Omental fat pad (tissue), 4 donors: ENCODE data around the gene NEB. TPM values are rescaled to one million over a fixed set of nuclear protein-coding genes. Genes with fewer than 3 reads are reported as not detected.

Source experiments
- ATAC-seq: fragments of 150-250 bp; one replicate; pipeline ENCODE4 v1.9.1; 2016; ENCODE audit warnings: mild to moderate bottlenecking, moderate library complexity; ENCODE audit not compliant: low FRiP score
- DNase-seq: peaks from one replicate; pipeline ENCODE4 v3.0.0-alpha.2; 2019; ENCODE audit warnings: low spot score
- total RNA-seq, 4 donors: library from RNA; depleted of rRNA; stranded (reverse); fragments of >200 nt; gene quantifications; one replicate each; pipeline ENCODE4 v1.1.0, GENCODE V29; 2016
- TF ChIP-seq, protein P1 (sequence below), 3 donors: fragments of 450-650 bp; IDR thresholded peaks; one replicate each; pipeline ENCODE4 v1.5.1; 2016 to 2017; ENCODE audit warnings: antibody characterized with exemption in 3 of 3, mild to moderate bottlenecking in 3 of 3, moderate library complexity in 2 of 3

Gene NEB
- total RNA-seq, 4 donors from 2014 or later, result 1.2 to 3.6 (median 2.3) TPM

DNA sequence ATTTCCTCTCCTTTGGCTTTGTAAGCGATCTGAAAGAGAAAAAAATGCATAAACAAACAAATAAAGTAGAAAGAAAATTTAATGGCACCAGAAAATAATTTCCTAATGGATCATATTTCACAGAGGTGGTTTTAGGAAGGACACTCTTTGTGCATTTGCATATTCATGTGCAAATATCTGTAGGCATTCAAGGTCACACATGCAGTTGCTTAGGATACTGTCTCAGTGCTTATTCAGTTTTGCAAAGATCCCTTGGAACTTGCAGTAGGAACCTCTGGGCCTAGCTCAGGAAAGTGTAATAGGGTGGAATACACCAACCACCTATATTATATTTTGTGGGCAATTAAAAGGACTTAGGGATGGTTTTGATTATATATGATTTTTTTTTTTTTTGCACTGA lies 54.3 kb downstream of the NEB start:
- DNase-seq (no peak), ATAC-seq (no peak)
- TF ChIP-seq, protein P1, sequence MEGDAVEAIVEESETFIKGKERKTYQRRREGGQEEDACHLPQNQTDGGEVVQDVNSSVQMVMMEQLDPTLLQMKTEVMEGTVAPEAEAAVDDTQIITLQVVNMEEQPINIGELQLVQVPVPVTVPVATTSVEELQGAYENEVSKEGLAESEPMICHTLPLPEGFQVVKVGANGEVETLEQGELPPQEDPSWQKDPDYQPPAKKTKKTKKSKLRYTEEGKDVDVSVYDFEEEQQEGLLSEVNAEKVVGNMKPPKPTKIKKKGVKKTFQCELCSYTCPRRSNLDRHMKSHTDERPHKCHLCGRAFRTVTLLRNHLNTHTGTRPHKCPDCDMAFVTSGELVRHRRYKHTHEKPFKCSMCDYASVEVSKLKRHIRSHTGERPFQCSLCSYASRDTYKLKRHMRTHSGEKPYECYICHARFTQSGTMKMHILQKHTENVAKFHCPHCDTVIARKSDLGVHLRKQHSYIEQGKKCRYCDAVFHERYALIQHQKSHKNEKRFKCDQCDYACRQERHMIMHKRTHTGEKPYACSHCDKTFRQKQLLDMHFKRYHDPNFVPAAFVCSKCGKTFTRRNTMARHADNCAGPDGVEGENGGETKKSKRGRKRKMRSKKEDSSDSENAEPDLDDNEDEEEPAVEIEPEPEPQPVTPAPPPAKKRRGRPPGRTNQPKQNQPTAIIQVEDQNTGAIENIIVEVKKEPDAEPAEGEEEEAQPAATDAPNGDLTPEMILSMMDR (IDR thresholded peaks at IDR 0.05), result no peak

GRCh38 chr2:151678849-151679248 lies 55.4 kb downstream of the NEB start:
- ATAC-seq, result no peak
- TF ChIP-seq, protein P1 (IDR thresholded peaks at IDR 0.05), result no peak

DNA sequence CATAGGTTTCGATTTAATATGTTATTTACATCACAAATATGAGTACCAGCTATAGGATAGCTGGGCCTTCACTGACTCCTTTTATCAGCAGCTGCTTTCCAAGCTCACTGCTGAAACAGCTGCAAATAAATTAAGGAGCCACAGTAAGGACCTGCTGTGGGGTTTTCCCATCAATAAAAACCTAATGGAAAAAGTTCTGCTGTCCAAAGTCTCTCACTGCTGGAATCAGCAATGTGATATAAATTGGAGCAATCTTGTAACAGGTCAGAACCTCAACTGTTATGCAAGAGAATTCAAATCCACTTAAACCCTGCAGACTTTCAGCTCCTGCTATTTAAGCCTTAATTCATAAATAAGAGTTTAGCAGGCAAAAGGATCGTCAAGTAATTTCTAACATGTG lies 61.3 kb downstream of the NEB start:
- TF ChIP-seq, protein P1 (IDR thresholded peaks at IDR 0.05), result no peak
- no peak for ATAC-seq

More at GRCh38 chr2:151678849-151679248, 55.4 kb downstream of the NEB start:
- no peak for DNase-seq

DNA sequence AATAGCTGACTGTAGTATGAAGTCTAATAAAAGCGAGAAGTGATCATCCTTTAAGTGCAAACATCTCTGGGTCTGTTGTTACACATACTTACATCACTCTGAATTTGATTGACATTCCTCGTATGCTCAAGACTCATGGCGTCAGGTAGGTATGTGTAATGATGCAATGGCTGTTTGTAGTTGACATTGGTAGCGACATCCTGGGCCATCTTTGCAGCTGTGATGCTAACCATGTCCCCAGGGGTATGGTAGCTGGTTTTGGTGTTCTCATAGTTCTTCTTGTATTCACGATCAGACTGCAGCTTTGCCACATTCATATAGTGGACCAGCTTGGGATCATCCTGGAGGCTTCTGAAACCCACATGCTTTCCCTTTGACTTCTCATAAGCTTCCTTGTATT lies 62.0 kb downstream of the NEB start:
- TF ChIP-seq, protein P1 (IDR thresholded peaks at IDR 0.05), result no peak
- no peak for ATAC-seq
- DNase-seq, result no peak

More for the DNA sequence above, 61.3 kb downstream of the NEB start:
- DNase-seq, result no peak

- ATAC-seq (no peak), DNase-seq (no peak)
- TF ChIP-seq, protein P1 (IDR thresholded peaks at IDR 0.05), result no peak
Observed at GRCh38 chr2:151670846-151671597, 63.3 kb downstream of the NEB start.

DNA sequence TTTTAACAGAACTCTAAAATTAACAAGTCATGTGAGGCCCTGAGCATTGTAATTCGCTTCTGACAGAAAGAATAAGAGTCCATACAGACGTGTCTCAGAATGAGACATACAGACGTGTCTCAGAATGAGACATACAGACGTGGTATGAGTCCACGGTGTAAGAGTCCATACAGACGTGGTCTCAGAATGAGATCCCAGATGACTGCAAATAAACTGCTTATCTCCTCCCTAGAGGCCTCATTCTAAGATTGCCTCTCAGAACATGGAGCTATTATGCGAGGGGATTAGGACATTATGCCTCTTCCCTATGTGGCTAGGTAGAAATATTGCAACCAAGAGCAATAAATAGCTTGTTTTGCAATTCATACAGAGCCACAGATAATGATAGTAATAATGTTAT lies 63.9 kb downstream of the NEB start:
- DNase-seq (no peak), ATAC-seq (no peak)
- TF ChIP-seq, protein P1 (IDR thresholded peaks at IDR 0.05), result no peak

- DNase-seq (no peak), ATAC-seq (no peak)
- TF ChIP-seq, protein P1 (IDR thresholded peaks at IDR 0.05), result no peak
Observed at GRCh38 chr2:151669585-151670081, 64.6 kb downstream of the NEB start.
